ENCODE data around the gene TPRA1. TPM values are rescaled to one million over a fixed set of nuclear protein-coding genes. Genes with fewer than 3 reads are reported as not detected.

Gene TPRA1
- total and polyA plus RNA-seq, 3 donors from 2014 or later = 32.6 to 59.3 (median 55.7) TPM

- H3K9me3 ChIP-seq = no peaks in the 10 kb centered on the region
- no peaks in the 10 kb centered on the region for H3K27me3 ChIP-seq
- H3K36me3 ChIP-seq (ENCODE audit: low read depth, missing control alignments) = no peaks in the 10 kb centered on the region
- H3K27ac ChIP-seq = no peak overlapping the region
- H3K4me3 ChIP-seq = no peak overlapping the region
- DNase-seq = no peak
- 63 to 75% methylated on average over 13 of the region's 13 CpGs for WGBS, 2 donors
- TF ChIP-seq CTCF (IDR thresholded peaks at IDR 0.05) = no peak
- no peaks in the 10 kb centered on the region for H3K4me1 ChIP-seq
- intact Hi-C loops (cut with DNase I; ENCODE audit: low total_unique reads) = no loop called here
These were observed 66.1 kb downstream of the TPRA1 start for GRCh38 chr3:127524296-127524896.

Small RNAs within 50 kb of the gene (microRNA-seq; reads per million reads assigned to microRNA genes)
- gene MIR6825 (ENCODE audit: borderline number of aligned reads in 2 of 2, borderline replicate concordance in 1 of 2) (0 to 0.70 reads per million in 2 donors), gene MIR7976 (ENCODE audit: borderline number of aligned reads in 2 of 2, borderline replicate concordance in 1 of 2) (0 to 2.1 reads per million in 2 donors)

Small RNAs within 50 kb of the gene (small RNA-seq; reads per million reads assigned to genes)
- gene AC084035.1 (0 reads per million in 2 donors), gene MIR6825 (0 reads per million in 2 donors), gene MIR7976 (0 to 0.09 reads per million in 2 donors)

Other genes with a start within 250 kb of the TPRA1 start
- 10 to 100 TPM; 40.8 to 49.3 TPM for gene MCM2, start 7.7 kb upstream of the TPRA1 start, total RNA-seq
- 32.5 TPM for gene MCM2, start 7.7 kb upstream of the TPRA1 start, polyA plus RNA-seq (ENCODE audit: insufficient read depth, low read depth, low replicate concordance)
- gene PODXL2, start 38.5 kb upstream of the TPRA1 start, total RNA-seq = 10 to 100 TPM; 71.9 to 88.8 TPM
- gene PODXL2, start 38.5 kb upstream of the TPRA1 start, polyA plus RNA-seq (ENCODE audit: insufficient read depth, low read depth, low replicate concordance) = 51.3 TPM
- 10 to 100 TPM; 28.7 to 39.1 TPM for gene ABTB1, start 82.2 kb upstream of the TPRA1 start, total RNA-seq
- 16.7 TPM for gene ABTB1, start 82.2 kb upstream of the TPRA1 start, polyA plus RNA-seq (ENCODE audit: insufficient read depth, low read depth, low replicate concordance)
- gene MGLL, start 231.8 kb upstream of the TPRA1 start, total RNA-seq = 10 to 100 TPM; 18.3 to 19.2 TPM
- 26.0 TPM for gene MGLL, start 231.8 kb upstream of the TPRA1 start, polyA plus RNA-seq (ENCODE audit: insufficient read depth, low read depth, low replicate concordance)

Data from testis (tissue), 3 donors.